T47D (cell line): ENCODE results near the gene PHACTR3.
A peak's percentile ranks its signal among the peaks of the same experiment; 100 is the strongest.
"Not testable (repeated sequence)": the region's sequence is repeated elsewhere in the genome, so short reads cannot be mapped to it uniquely, and the experiment has no call there.

Experiments
- DNase-seq, 2 experiments: peaks; one replicate each; pipeline versions ENCODE4 v3.0.0 to v3.0.0-alpha.2; 2011 to 2012; ENCODE audit warnings: low read depth in 1 of 2, low spot score in 1 of 2
- JUND ChIP-seq: IDR thresholded peaks from 2 replicates; pipeline ENCODE4 v1.6.1; 2012; ENCODE audit warnings: low read depth
- in situ Hi-C: cut with HindIII; loops from 2 replicates; pipeline ENCODE4 v1.10.0; 2016; ENCODE audit warnings: low sequenced_read_pairs, low pct_unique_long_range_greater_than_20kb

PHACTR3 gene

GRCh38 chr20:59605601-59606364, 1.4 kb downstream of the PHACTR3 start:
- no peak for TF ChIP-seq JUND
- no peak for DNase-seq
- in situ Hi-C loops = no loop called here

- TF ChIP-seq JUND = no peak
- in situ Hi-C loops = no loop called here
- no peak for DNase-seq
These were observed 2.2 kb downstream of the PHACTR3 start for GRCh38 chr20:59606566-59606965.

GRCh38 chr20:59608396-59608795, 4.1 kb downstream of the PHACTR3 start:
- DNase-seq = no peak
- in situ Hi-C loops = no loop called here

GRCh38 chr20:59608871-59609270, 4.5 kb downstream of the PHACTR3 start:
- no peak for DNase-seq
- no peak for TF ChIP-seq JUND
- in situ Hi-C loops = no loop called here

More at GRCh38 chr20:59608396-59608795, 4.1 kb downstream of the PHACTR3 start:
- no peak for TF ChIP-seq JUND

GRCh38 chr20:59611286-59611685, 6.9 kb downstream of the PHACTR3 start:
- in situ Hi-C loops = no loop called here
- TF ChIP-seq JUND = no peak
- no peak for DNase-seq

GRCh38 chr20:59613861-59614260, 9.5 kb downstream of the PHACTR3 start:
- DNase-seq = no peak
- no peak for TF ChIP-seq JUND
- in situ Hi-C loops = no loop called here

DNA sequence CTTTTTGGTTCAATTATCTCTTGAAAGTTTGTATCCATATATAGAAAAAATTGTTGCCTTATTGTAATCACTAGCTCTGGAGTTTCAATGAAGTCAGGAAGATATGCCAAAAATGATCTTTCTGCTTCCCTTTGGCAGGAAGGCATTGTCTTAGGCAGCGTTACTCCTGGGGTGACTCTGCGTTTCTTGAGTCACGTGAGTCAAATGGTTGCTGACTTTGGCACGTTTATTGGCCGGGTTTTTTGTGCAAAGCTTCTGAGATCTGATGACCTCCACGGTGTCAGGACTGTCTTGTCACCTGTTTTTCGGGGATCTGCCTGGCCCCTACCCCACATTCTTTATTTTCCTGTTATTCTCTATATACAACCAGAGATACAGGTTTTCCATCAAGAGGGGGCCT, 10.4 kb downstream of the PHACTR3 start:
- in situ Hi-C loops = no loop called here

GRCh38 chr20:59616306-59616705, 12.0 kb downstream of the PHACTR3 start:
- no peak for TF ChIP-seq JUND
- in situ Hi-C loops = no loop called here
- DNase-seq = no peak

More for the DNA sequence above, 10.4 kb downstream of the PHACTR3 start:
- no peak for DNase-seq
- no peak for TF ChIP-seq JUND

- TF ChIP-seq JUND = no peak
- in situ Hi-C loops = no loop called here
- no peak for DNase-seq
These were observed 12.9 kb downstream of the PHACTR3 start for GRCh38 chr20:59617221-59617620.

DNA sequence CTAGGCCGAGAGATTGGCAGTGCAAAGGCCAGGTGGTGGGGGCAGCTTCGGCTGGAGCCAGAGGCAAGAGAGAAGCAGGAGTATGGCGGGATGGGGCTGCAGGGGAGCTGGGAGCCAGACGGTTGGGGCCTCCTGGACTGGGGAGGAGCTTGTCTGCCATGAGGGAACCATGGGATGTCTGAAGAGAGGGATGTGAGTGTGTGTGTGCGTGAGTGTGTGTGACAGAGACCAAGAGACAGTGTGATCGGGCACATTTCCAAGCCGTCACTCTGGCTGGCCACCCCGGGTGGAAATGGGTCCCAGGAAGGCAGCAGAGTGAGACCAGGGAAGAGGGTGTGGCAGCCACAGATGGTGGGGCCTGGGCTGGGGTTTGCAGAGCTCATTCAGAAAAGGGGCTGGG, 13.8 kb downstream of the PHACTR3 start:
- no peak for DNase-seq
- TF ChIP-seq JUND = no peak
- in situ Hi-C loops = no loop called here

- DNase-seq, in situ Hi-C loops: not testable (repeated sequence)
These were observed 14.2 kb downstream of the PHACTR3 start for GRCh38 chr20:59618585-59618984.

DNA sequence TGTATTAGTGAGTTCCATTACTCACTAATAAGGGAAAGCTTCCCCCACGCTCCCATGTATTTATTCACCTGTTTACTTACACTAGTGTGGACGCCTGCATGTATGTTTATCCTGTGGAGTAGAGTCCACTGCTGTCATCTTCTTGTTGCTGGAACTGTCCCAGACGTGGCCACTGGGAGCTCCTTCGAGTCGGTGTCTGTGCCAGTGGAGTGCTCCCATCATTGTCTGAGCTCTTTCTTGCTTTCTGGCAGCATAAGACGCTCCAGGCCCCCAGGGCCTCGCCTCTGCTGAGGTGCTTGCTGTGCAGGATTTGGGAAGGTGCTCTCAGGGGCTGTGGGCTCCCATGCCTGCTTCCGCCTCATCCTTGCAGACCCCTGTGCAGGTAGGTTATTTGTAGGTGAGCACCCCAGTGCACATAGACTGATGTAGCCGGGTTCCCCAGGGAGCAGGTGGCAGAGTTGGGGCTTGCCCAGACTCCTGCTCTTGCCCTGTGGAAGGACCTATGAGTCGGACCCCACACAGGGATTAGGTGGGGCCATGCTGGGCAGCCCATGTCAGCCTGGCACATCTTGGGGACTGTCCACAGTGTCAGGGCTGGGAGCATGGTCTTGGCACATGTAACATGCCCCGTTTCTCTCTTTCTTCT, 16.6 kb downstream of the PHACTR3 start:
- no peak for TF ChIP-seq JUND
- in situ Hi-C loops = no loop called here
- DNase-seq = peak in 1 of 2 experiments; percentile 38

GRCh38 chr20:59622496-59622895, 18.2 kb downstream of the PHACTR3 start:
- no peak for TF ChIP-seq JUND
- in situ Hi-C loops = no loop called here
- DNase-seq = no peak
